Fibroblast of lung (primary cell): Measurements from ENCODE around the gene ANKRD52. TPM values are rescaled to one million over a fixed set of nuclear protein-coding genes. Genes with fewer than 3 reads are reported as not detected.

Experiments
- DNase-seq, 2 donors: peaks; one replicate each; pipeline versions ENCODE4 v3.0.0 to v3.0.0-alpha.2; 2010; ENCODE audit warnings: low read depth in 2 of 2
- H2AFZ ChIP-seq: 2 replicates; pipeline ENCODE4 v1.5.1; 2012; ENCODE audit warnings: low read length, control low read depth, inconsistent platforms
- H3K27ac ChIP-seq: 2 replicates; pipeline ENCODE4 v1.5.1; 2011; ENCODE audit warnings: low read length, control low read depth; ENCODE audit not compliant: insufficient read depth
- H3K27me3 ChIP-seq: 2 replicates; pipeline ENCODE4 v1.5.1; 2011; ENCODE audit warnings: mild to moderate bottlenecking, low read length; ENCODE audit not compliant: control insufficient read depth, insufficient read depth
- H3K36me3 ChIP-seq: 2 replicates; pipeline ENCODE4 v1.5.1; 2011; ENCODE audit warnings: low read length; ENCODE audit not compliant: control insufficient read depth, insufficient read depth
- H3K4me1 ChIP-seq: 2 replicates; pipeline ENCODE4 v1.5.1; 2011; ENCODE audit warnings: low read length; ENCODE audit not compliant: control insufficient read depth, insufficient read depth; ENCODE audit errors: extremely low read depth
- H3K4me2 ChIP-seq: 2 replicates; pipeline ENCODE4 v1.5.1; 2011; ENCODE audit warnings: low read length, control low read depth; ENCODE audit not compliant: insufficient read depth; ENCODE audit errors: extremely low read depth
- H3K4me3 ChIP-seq, 4 experiments: fragments of 200-600 bp in 1 of 4; sonication (generic) in 1 of 4; replicated peaks in 1 of 4; 2 replicates each; pipeline ENCODE4 v1.5.1; 2011 to 2016; ENCODE audit warnings: low read length in 4 of 4, low read depth in 3 of 4, mild to moderate bottlenecking in 3 of 4, control low read depth in 2 of 4, inconsistent platforms in 1 of 4, mixed read lengths in 1 of 4; ENCODE audit not compliant: insufficient read depth in 1 of 4; ENCODE audit errors: control extremely low read depth in 1 of 4
- H3K79me2 ChIP-seq: 2 replicates; pipeline ENCODE4 v1.5.1; 2012; ENCODE audit warnings: mild to moderate bottlenecking, low read length, inconsistent platforms; ENCODE audit not compliant: control insufficient read depth, insufficient read depth
- H3K9ac ChIP-seq: 2 replicates; pipeline ENCODE4 v1.5.1; 2011; ENCODE audit warnings: mild to moderate bottlenecking, low read length, control low read depth; ENCODE audit not compliant: insufficient read depth
- H3K9me3 ChIP-seq: 2 replicates; pipeline ENCODE4 v1.5.1; 2012; ENCODE audit warnings: low read depth, low read length; ENCODE audit not compliant: control insufficient read depth, insufficient read depth
- H4K20me1 ChIP-seq: 2 replicates; pipeline ENCODE4 v1.5.1; 2011; ENCODE audit warnings: low read length; ENCODE audit not compliant: control insufficient read depth, insufficient read depth; ENCODE audit errors: extremely low read depth
- CTCF ChIP-seq, 2 donors: IDR thresholded peaks in 1 of 2; conservative IDR thresholded peaks in 1 of 2; 1 replicate in 1 of 2; 2 replicates in 1 of 2; pipeline ENCODE4 v1.5.1; 2011 to 2012; ENCODE audit warnings: low read length in 2 of 2, control low read depth in 1 of 2, inconsistent platforms in 1 of 2, low read depth in 1 of 2, mild to moderate bottlenecking in 1 of 2
- EZH2 ChIP-seq: IDR thresholded peaks from 2 replicates; pipeline ENCODE4 v1.5.1; 2012; ENCODE audit warnings: low read length, control low read depth, mild to moderate bottlenecking; ENCODE audit errors: missing control alignments
- polyA plus RNA-seq, 2 donors: library from polyadenylated mRNA; depleted of rRNA in 1 of 2; stranded (reverse) in 1 of 2; unstranded in 1 of 2; fragments of >200 nt; gene quantifications; 2 replicates each; pipeline ENCODE4 v1.2.1, GENCODE V29; 2011 to 2012; ENCODE audit warnings: missing spikeins in 1 of 2
- total RNA-seq: library from RNA; depleted of rRNA; stranded (reverse); fragments of >200 nt; gene quantifications from 2 replicates; pipeline ENCODE4 v1.2.1, GENCODE V29; 2014

Gene ANKRD52
- total and polyA plus RNA-seq, 2 donors (not counting 1 experiment from before 2014, with no cell fraction given): 12.2 to 14.9 TPM

- no peak overlapping the region for H3K4me2 ChIP-seq
- H3K36me3 ChIP-seq: peaks cover 44% of the 10 kb centered on the region
- no peaks in the 10 kb centered on the region for H3K27me3 ChIP-seq
- no peak overlapping the region for H3K4me3 ChIP-seq
- no peak overlapping the region for H2AFZ ChIP-seq
- H3K9ac ChIP-seq: no peak overlapping the region
- TF ChIP-seq CTCF (conservative IDR thresholded peaks at IDR 0.05 in 1 of 2, IDR thresholded peaks at IDR 0.05 in 1 of 2; ENCODE audit: low read depth in 1 of 2, low read length in 2 of 2) (no peak), EZH2 (no peak)
- H4K20me1 ChIP-seq: no peaks in the 10 kb centered on the region
- no peaks in the 10 kb centered on the region for H3K4me1 ChIP-seq
- no peak overlapping the region for H3K27ac ChIP-seq
- H3K9me3 ChIP-seq: no peaks in the 10 kb centered on the region
- no peaks in the 10 kb centered on the region for H3K79me2 ChIP-seq
- no peak for DNase-seq
Observed at GRCh38 chr12:56241424-56242303, 16.5 kb downstream of the ANKRD52 start.

- Histone ChIP-seq H3K79me2 (no peaks in the 10 kb centered on the region), H3K9ac (no peak overlapping the region), H4K20me1 (no peaks in the 10 kb centered on the region), H3K27ac (no peak overlapping the region), H3K4me2 (no peak overlapping the region), H3K4me1 (no peaks in the 10 kb centered on the region), H3K36me3 (peaks cover 20% of the 10 kb centered on the region), H3K4me3 (no peak overlapping the region), H3K9me3 (no peaks in the 10 kb centered on the region), H2AFZ (no peak overlapping the region), H3K27me3 (no peaks in the 10 kb centered on the region)
- DNase-seq: peak in 1 of 2 donors; percentile 13
- TF ChIP-seq EZH2 (no peak), CTCF (conservative IDR thresholded peaks at IDR 0.05 in 1 of 2, IDR thresholded peaks at IDR 0.05 in 1 of 2; ENCODE audit: low read depth in 1 of 2, low read length in 2 of 2) (no peak)
Observed at GRCh38 chr12:56237552-56237951, 20.6 kb downstream of the ANKRD52 start.

GRCh38 chr12:56236985-56237384 lies 21.2 kb downstream of the ANKRD52 start:
- DNase-seq: no peak
- Histone ChIP-seq H3K9ac (no peak overlapping the region), H3K4me1 (no peaks in the 10 kb centered on the region), H4K20me1 (no peaks in the 10 kb centered on the region), H3K9me3 (no peaks in the 10 kb centered on the region), H3K79me2 (no peaks in the 10 kb centered on the region), H3K4me2 (no peak overlapping the region), H3K36me3 (peaks cover 15% of the 10 kb centered on the region), H3K27ac (no peak overlapping the region), H3K27me3 (no peaks in the 10 kb centered on the region), H2AFZ (no peak overlapping the region), H3K4me3 (no peak overlapping the region)
- TF ChIP-seq EZH2 (no peak), CTCF (conservative IDR thresholded peaks at IDR 0.05 in 1 of 2, IDR thresholded peaks at IDR 0.05 in 1 of 2; ENCODE audit: low read depth in 1 of 2, low read length in 2 of 2) (no peak)
